ENCODE results near the gene HOMEZ.
"Not testable (repeated sequence)": the region's sequence is repeated elsewhere in the genome, so short reads cannot be mapped to it uniquely, and the experiment has no call there.

HOMEZ gene

DNA sequence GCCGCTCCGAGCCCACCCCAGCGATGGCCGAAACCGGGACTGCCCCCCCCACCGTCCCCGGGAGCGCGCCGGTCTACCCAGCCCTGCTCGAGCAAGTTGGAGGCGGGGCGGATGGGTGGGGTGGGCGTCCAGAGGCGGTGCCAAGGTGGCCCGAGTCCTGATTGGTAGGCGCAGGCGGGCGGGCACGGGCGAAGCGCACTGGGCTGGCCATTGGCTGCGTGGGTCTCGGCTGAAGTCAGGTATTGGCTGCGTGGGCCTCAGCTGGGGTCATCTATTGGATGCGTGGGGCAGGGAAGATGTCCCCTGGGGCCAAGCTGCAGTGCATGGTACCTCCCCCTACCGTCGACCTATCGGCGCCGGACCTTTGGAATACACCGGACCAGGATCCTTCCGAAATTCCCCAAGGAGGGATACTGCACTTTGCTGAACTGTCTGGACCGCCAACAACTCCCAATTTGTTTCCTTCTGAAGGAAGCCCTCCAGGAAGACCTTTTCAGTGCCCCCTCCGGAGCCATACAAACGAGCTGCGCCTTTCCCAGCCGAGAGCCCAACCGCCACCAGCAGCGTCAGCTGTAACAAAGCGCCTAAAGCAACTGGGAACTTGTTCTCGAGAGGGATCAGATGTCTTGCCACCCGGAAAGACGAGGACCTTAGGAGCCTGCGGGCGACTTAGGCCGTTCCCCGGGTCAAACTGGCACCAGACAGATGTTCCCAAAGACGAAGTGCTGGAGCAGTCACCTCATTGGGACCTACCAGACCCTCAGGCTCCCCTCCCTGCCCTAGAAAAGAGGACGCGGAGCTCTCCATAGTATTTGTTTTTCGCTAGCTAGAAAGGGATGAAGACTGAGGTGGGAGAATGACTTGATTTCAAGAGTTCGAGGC lies at the start of gene HOMEZ:
HOMEZ (minus strand) TSS at position 113 of the 882 bp plus-strand sequence. CDS start 180 bp downstream, outside the sequence.
- TF ChIP-seq, protein P1, sequence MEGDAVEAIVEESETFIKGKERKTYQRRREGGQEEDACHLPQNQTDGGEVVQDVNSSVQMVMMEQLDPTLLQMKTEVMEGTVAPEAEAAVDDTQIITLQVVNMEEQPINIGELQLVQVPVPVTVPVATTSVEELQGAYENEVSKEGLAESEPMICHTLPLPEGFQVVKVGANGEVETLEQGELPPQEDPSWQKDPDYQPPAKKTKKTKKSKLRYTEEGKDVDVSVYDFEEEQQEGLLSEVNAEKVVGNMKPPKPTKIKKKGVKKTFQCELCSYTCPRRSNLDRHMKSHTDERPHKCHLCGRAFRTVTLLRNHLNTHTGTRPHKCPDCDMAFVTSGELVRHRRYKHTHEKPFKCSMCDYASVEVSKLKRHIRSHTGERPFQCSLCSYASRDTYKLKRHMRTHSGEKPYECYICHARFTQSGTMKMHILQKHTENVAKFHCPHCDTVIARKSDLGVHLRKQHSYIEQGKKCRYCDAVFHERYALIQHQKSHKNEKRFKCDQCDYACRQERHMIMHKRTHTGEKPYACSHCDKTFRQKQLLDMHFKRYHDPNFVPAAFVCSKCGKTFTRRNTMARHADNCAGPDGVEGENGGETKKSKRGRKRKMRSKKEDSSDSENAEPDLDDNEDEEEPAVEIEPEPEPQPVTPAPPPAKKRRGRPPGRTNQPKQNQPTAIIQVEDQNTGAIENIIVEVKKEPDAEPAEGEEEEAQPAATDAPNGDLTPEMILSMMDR (IDR thresholded peaks at IDR 0.05; ENCODE audit: insufficient read depth, low read depth, low read length, missing control alignments): peak; percentile 2
- H3K4me3 ChIP-seq (ENCODE audit: low read depth, low read length): peak within 1 kb of the TSS; percentile 99
- DNase-seq (ENCODE audit: low read depth): peak; percentile 99

GRCh38 chr14:23335623-23336022 lies 49.7 kb upstream of the HOMEZ start:
- DNase-seq (ENCODE audit: low read depth): no peak
- no peak overlapping the region for H3K4me3 ChIP-seq (ENCODE audit: low read depth, low read length)
- TF ChIP-seq, protein P1 (IDR thresholded peaks at IDR 0.05; ENCODE audit: insufficient read depth, low read depth, low read length, missing control alignments): no peak

DNA sequence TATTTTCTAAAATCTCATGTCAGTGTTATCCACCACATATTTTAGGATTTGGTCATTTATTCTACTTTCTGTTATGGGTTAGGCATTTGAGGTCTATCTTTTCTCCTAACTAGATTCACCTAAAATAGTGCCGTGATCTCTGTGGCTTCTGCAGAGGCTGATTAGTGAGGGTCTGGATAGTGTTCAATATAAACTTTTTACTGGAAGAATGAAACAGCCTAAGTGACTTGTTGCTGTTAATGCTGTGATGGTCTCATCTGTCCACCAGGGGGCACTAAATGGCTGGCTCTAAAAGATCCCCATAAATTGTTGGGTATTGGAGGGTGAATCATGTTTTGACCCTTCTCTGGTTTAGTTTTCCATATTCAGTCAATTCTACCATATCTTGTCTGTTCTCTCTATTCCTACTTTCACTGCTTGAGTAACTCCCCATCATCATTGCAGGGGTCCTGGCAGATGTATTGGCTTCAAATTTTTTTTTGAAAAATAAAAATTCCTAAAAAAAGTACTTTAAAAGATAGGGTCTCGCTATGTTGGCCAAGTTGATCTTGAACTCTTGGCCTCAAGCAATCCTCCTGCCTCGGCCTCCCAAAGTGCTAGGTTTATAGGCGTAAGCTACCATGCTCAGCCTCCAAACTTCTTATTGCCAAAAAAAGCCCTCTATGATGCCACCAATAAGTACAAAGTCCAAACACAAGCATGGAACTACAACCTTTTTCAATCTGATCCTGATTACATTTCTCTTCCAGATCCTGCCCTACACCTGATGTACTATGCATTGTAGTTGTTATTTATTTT lies 42.2 kb upstream of the HOMEZ start:
- TF ChIP-seq, protein P1 (IDR thresholded peaks at IDR 0.05; ENCODE audit: insufficient read depth, low read depth, low read length, missing control alignments): peak; percentile 84

DNA sequence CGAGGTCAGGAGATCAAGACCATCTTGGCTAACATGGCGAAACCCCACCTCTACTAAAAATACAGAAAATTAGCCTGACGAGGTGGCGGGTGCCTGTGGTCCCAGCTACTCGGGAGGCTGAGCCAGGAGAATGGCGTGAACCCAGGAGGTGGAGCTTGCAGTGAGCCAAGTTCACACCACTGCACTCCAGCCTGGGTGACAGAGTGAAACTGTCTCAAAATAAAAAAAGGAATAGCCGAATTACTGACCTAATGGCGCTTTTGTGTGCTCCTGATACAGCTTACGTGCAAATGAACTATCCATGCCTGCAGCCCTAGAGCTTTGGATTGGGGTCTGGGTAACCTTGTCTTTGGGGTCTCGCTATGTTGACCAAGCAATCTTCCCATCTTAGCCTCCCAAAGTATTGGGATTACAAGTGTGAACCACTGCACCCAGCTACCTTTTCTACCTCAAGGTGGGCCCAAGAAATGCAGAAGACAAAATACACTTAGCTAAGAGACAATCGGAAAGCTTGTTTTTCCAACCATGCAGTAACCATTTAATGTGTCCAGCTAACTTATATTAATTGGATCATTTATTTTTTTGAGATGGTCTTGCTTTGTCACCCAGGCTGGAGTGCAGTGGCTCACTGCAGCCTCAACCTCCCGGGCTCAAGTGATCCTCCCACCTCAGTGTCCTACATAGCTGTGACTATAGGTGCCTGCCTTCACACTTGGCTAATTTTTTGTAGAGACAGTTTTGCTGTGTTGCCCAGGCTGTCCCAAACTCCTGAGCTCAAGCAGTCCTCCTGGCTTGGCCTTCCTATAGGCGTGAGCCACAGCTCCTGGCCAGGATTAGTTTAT lies 40.8 kb upstream of the HOMEZ start:
- H3K4me3 ChIP-seq (ENCODE audit: low read depth, low read length): no peak overlapping the region
- TF ChIP-seq, protein P1 (IDR thresholded peaks at IDR 0.05; ENCODE audit: insufficient read depth, low read depth, low read length, missing control alignments): no peak

More for the DNA sequence above, 42.2 kb upstream of the HOMEZ start:
- no peak overlapping the region for H3K4me3 ChIP-seq (ENCODE audit: low read depth, low read length)
- peak; percentile 83 for DNase-seq (ENCODE audit: low read depth)

DNA sequence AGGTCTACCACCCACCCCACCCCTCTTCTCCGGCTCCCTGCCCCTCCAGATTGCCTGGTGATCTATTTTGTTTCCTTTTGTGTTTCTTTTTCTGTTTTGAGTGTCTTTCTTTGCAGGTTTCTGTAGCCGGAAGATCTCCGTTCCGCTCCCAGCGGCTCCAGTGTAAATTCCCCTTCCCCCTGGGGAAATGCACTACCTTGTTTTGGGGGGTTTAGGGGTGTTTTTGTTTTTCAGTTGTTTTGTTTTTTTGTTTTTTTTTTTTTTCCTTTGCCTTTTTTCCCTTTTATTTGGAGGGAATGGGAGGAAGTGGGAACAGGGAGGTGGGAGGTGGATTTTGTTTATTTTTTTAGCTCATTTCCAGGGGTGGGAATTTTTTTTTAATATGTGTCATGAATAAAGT lies 39.8 kb upstream of the HOMEZ start:
- not testable (repeated sequence) for H3K4me3 ChIP-seq (ENCODE audit: low read depth, low read length); DNase-seq (ENCODE audit: low read depth)

More for the DNA sequence above, 40.8 kb upstream of the HOMEZ start:
- no peak for DNase-seq (ENCODE audit: low read depth)

GRCh38 chr14:23324993-23325392 lies 39.1 kb upstream of the HOMEZ start:
- no peak for DNase-seq (ENCODE audit: low read depth)
- TF ChIP-seq, protein P1 (IDR thresholded peaks at IDR 0.05; ENCODE audit: insufficient read depth, low read depth, low read length, missing control alignments): no peak
- H3K4me3 ChIP-seq (ENCODE audit: low read depth, low read length): no peak overlapping the region
